ENCODE results near the gene LARGE1. TPM values are rescaled to one million over a fixed set of nuclear protein-coding genes. Genes with fewer than 3 reads are reported as not detected.
A peak's percentile ranks its signal among the peaks of the same experiment; 100 is the strongest.

LARGE1 gene
- total and polyA plus RNA-seq, 2 of the 8 experiments (the other 6 are each of a cell fraction or from before 2014, with no cell fraction given) = 43.7 to 83.0 TPM

- H2AFZ ChIP-seq (ENCODE audit: low read length) = no peak overlapping the region
- H4K20me1 ChIP-seq (replicated peaks in 1 of 2; ENCODE audit: control insufficient read depth in 1 of 2, insufficient read depth in 2 of 2, low read length in 2 of 2) = peaks cover 21 to 30% of the 10 kb centered on the region in 2 experiments
- FAIRE-seq = no peak
- no peak overlapping the region for H2BK20ac ChIP-seq (ENCODE audit: low read length)
- no peak overlapping the region for H2AK5ac ChIP-seq (ENCODE audit: low read depth, low read length)
- DNase-seq (ENCODE audit: low read depth in 1 of 2, low spot score in 2 of 2) = no peak
- H3K23ac ChIP-seq (ENCODE audit: insufficient read length) = no peak overlapping the region
- no peak for TF ChIP-seq BCL11A (IDR thresholded peaks at IDR 0.05; ENCODE audit: low read depth in 2 of 2, low read length in 2 of 2)
- no peak for TF ChIP-seq BRCA1 (IDR thresholded peaks at IDR 0.05; ENCODE audit: low read depth, low read length)
- no peak for TF ChIP-seq CBX5 (IDR thresholded peaks at IDR 0.05; ENCODE audit: low read depth, low read length)
- peak; percentile 14 to 22; a peak in 1 of 4 replicates for TF ChIP-seq RAD21 (IDR thresholded peaks at IDR 0.05 in 1 of 2, conservative IDR thresholded peaks at IDR 0.05 in 1 of 2; ENCODE audit: low read depth in 2 of 2, low read length in 2 of 2)
- peaks cover 16 to 45% (median 33%) of the 10 kb centered on the region in 4 experiments for H3K4me1 ChIP-seq (replicated peaks in 1 of 4; ENCODE audit: control insufficient read depth in 3 of 4, insufficient read depth in 4 of 4, low read length in 3 of 4)
- no peaks in the 10 kb centered on the region for H3K27me3 ChIP-seq (replicated peaks in 1 of 4; ENCODE audit: control insufficient read depth in 3 of 4, extremely low read depth in 1 of 4, insufficient read depth in 3 of 4, low read length in 3 of 4)
- no peak overlapping the region for H2BK5ac ChIP-seq (ENCODE audit: low read depth, low read length)
- no peak overlapping the region for H4K91ac ChIP-seq (replicated peaks; ENCODE audit: insufficient read length, low read length)
- no peak overlapping the region for H4K5ac ChIP-seq (ENCODE audit: insufficient read length, low read depth, low read length)
- H3K79me2 ChIP-seq (ENCODE audit: control insufficient read depth in 1 of 2, insufficient read depth in 2 of 2, low read length in 2 of 2) = peaks cover 37 to 93% of the 10 kb centered on the region in 2 experiments
- H3K56ac ChIP-seq (replicated peaks; ENCODE audit: insufficient read length, low read depth, low read length) = no peak overlapping the region
- 95% methylated on average over 11 of the region's 11 CpGs; no CpG with 5 or more reads in 1 of the 2 experiments for WGBS, 2 experiments (ENCODE audit: extremely low coverage in 1 of 2, insufficient coverage in 1 of 2, insufficient read length in 1 of 2, insufficient replicate concordance in 2 of 2, low coverage in 1 of 2, low lambda C conversion rate in 2 of 2, missing lambda C conversion rate in 1 of 2)
- H3K4me3 ChIP-seq (ENCODE audit: extremely low read depth in 1 of 4, insufficient read depth in 2 of 4, low read depth in 3 of 4, low read length in 4 of 4) = no peak overlapping the region
- H2BK12ac ChIP-seq (ENCODE audit: low read depth, low read length) = no peak overlapping the region
- H4K8ac ChIP-seq (ENCODE audit: extremely low read depth, insufficient read depth, low read length) = no peak overlapping the region
- H3K36me3 ChIP-seq (ENCODE audit: control insufficient read depth in 2 of 4, insufficient read depth in 4 of 4, low read length in 3 of 4) = no peaks in the 10 kb centered on the region
- no peak overlapping the region for H3K9ac ChIP-seq (replicated peaks in 1 of 4; ENCODE audit: extremely low read depth in 1 of 4, low read depth in 3 of 4, low read length in 3 of 4)
- H3K18ac ChIP-seq (ENCODE audit: extremely low read depth, low read length) = no peak overlapping the region
- no peak overlapping the region for H3K27ac ChIP-seq (ENCODE audit: low read depth, low read length)
- no peak overlapping the region for H2BK15ac ChIP-seq (ENCODE audit: low read length)
- no peak overlapping the region for H3K4ac ChIP-seq (replicated peaks; ENCODE audit: insufficient read length, low read depth, low read length)
- no peak overlapping the region for H2BK120ac ChIP-seq (replicated peaks; ENCODE audit: low read depth, low read length)
- H3K23me2 ChIP-seq (ENCODE audit: low read depth, low read length) = no peaks in the 10 kb centered on the region; the same call in 1 of the 2 replicates
- CTCF ChIA-PET (ENCODE audit: partially characterized antibody) = interaction anchor here (1.8 kb wide), 1 partner anchor 49 kb away, joined by 5 read pairs; no protein-coding TSS in a partner anchor
- H3K9me3 ChIP-seq (ENCODE audit: insufficient read depth in 2 of 2, low read depth in 1 of 2, low read length in 1 of 2) = no peaks in the 10 kb centered on the region
- POLR2A ChIA-PET (ENCODE audit: partially characterized antibody) = interaction anchor here (0.7 to 1.2 kb wide), 2 partner anchors 38 to 40 kb away, joined by 3 to 4 read pairs; no protein-coding TSS in a partner anchor
- H3K79me1 ChIP-seq (ENCODE audit: low read depth, low read length) = peaks cover 26% of the 10 kb centered on the region
- no peak overlapping the region for H3K4me2 ChIP-seq (ENCODE audit: insufficient read depth in 1 of 2, low read depth in 2 of 2, low read length in 2 of 2)
- no peak overlapping the region for H3K14ac ChIP-seq (ENCODE audit: insufficient read length)
These were observed 39.3 kb downstream of the LARGE1 start for GRCh38 chr22:33880986-33881385.
